Adrenal gland (tissue), 12 donors: ENCODE data around the gene GAS5. TPM values are rescaled to one million over a fixed set of nuclear protein-coding genes. Genes with fewer than 3 reads are reported as not detected.

Experiments used
- DNase-seq, 7 donors: peaks; one replicate each; pipeline ENCODE4 v3.0.0-alpha.2; 2019 to 2020
- H3K27ac ChIP-seq, 5 donors: fragments of 200-600 bp; sonication (generic) in 4 of 5; 1 replicate in 3 of 5; 2 replicates in 2 of 5; pipeline versions ENCODE4 v1.5.1 to v1.8.0; 2016 to 2020; ENCODE audit warnings: mild to moderate bottlenecking in 1 of 5
- H3K27me3 ChIP-seq: fragments of 200-600 bp; 2 replicates; pipeline ENCODE4 v1.8.0; 2021
- H3K36me3 ChIP-seq, 2 donors: fragments of 200-600 bp; replicated peaks in 1 of 2; 1 replicate in 1 of 2; 2 replicates in 1 of 2; pipeline versions ENCODE4 v1.5.1 to v1.8.0; 2018 to 2022
- H3K4me1 ChIP-seq, 2 donors: fragments of 200-600 bp; replicated peaks in 1 of 2; 1 replicate in 1 of 2; 2 replicates in 1 of 2; pipeline versions ENCODE4 v1.5.1 to v1.8.0; 2018 to 2021
- H3K4me3 ChIP-seq, 4 donors: fragments of 200-600 bp; sonication (generic) in 3 of 4; one replicate each; pipeline ENCODE4 v1.5.1; 2016 to 2018
- H3K9me3 ChIP-seq, 3 donors: fragments of 200-600 bp; sonication (generic) in 1 of 3; replicated peaks in 1 of 3; 1 replicate in 2 of 3; 2 replicates in 1 of 3; pipeline versions ENCODE4 v1.5.1 to v1.8.0; 2016 to 2021
- POLR2A ChIP-seq, 2 donors: fragments of 450-650 bp; IDR thresholded peaks; one replicate each; pipeline ENCODE4 v1.6.1; 2017; ENCODE audit warnings: antibody characterized with exemption in 2 of 2, mild to moderate bottlenecking in 2 of 2, moderate library complexity in 1 of 2
- WGBS, 4 donors: extraction: QIAGEN DNeasy Blood & Tissue Kit in 2 of 4; methylation state at CpG; one replicate each; pipeline versions ENCODE4 v1.1.5 to v1.1.7; 2013 to 2017; 5-methylcytosine and 5-hydroxymethylcytosine counted together
- intact Hi-C, 2 donors: fragments of 100-400 bp; cut with DNase I; formaldehyde crosslinking; loops; one replicate each; pipeline versions ENCODE4 v1.14.1 to v1.15.0; 2022 to 2023
- polyA plus RNA-seq, 3 donors: library from polyadenylated mRNA; stranded (reverse); fragments of 200-250 nt in 2 of 3; fragments of 350-450 nt in 1 of 3; fragmentation: Illumina TruSeq in 1 of 3; extraction: RNeasy Lipid Tissue Mini Kit (QIAGEN cat#74804) in 1 of 3; gene quantifications; one replicate each; pipeline ENCODE4 v1.2.3, GENCODE V29; 2013 to 2014
- total RNA-seq, 9 donors: library from RNA; depleted of rRNA in 4 of 9; stranded (reverse); fragments of >200 nt in 4 of 9; fragments of 120-200 nt in 1 of 9; fragmentation: NEBNext Ultra II Directional in 1 of 9; extraction: Animal tissue kit (Norgen Biotek cat#: 25700) in 1 of 9; gene quantifications; one replicate each; pipeline versions ENCODE4 v1.1.0 to v1.2.4, GENCODE V29; 2013 to 2023
- TF ChIP-seq, protein P1 (sequence below), 6 experiments: fragments of 450-650 bp in 4 of 6; fragments of 200-600 bp in 2 of 6; sonication (generic) in 1 of 6; IDR thresholded peaks; 1 replicate in 5 of 6; 2 replicates in 1 of 6; pipeline versions ENCODE4 v1.5.1 to v1.8.0; 2016 to 2021; ENCODE audit warnings: antibody characterized with exemption in 6 of 6, mild to moderate bottlenecking in 2 of 6, moderate library complexity in 1 of 6
- donor health status: healthy with polysubstance abuse.
- donor health status: Bipolar disorder and iron deficiency.
- donor health status: DM: yes; HTN: yes; CAD: no.
- donor health status: DM: no; HTN: no; CAD: no.
- donor health status: DM: no; HTN: no; CAD: no.
- donor health status: DM: yes; HTN: yes; CAD: no.

Gene GAS5
- total and polyA plus RNA-seq, 12 donors: 112 to 720 (median 279) TPM

DNA sequence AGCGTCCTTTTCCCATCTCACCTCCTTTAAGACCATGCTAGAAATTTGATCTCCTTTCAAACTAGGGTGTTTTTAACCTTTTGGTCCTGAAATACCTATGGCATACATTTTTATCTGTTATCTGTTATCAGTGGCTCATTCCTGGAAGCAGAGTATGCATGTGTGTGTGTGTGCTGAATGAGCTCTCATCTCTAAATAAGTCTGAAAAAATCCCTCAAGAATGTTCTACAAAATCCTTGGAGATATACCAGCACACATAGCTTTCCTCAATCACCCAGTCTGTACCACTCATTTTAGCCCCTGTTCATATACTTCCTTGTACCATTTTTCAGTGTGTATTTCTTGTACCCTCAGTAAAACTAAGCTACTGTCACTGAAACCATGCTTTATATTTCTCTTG is 49.3 kb downstream of the GAS5 start:
- Histone ChIP-seq H3K27ac (no peak overlapping the region), H3K4me1 (peaks cover under 1 to 2% of the 10 kb centered on the region in 2 donors), H3K36me3 (no peaks in the 10 kb centered on the region), H3K4me3 (no peak overlapping the region), H3K9me3 (no peaks in the 10 kb centered on the region), H3K27me3 (no peaks in the 10 kb centered on the region)
- DNase-seq: no peak
- intact Hi-C loops: no loop called here
- TF ChIP-seq POLR2A (IDR thresholded peaks at IDR 0.05): no peak
- TF ChIP-seq, protein P1, sequence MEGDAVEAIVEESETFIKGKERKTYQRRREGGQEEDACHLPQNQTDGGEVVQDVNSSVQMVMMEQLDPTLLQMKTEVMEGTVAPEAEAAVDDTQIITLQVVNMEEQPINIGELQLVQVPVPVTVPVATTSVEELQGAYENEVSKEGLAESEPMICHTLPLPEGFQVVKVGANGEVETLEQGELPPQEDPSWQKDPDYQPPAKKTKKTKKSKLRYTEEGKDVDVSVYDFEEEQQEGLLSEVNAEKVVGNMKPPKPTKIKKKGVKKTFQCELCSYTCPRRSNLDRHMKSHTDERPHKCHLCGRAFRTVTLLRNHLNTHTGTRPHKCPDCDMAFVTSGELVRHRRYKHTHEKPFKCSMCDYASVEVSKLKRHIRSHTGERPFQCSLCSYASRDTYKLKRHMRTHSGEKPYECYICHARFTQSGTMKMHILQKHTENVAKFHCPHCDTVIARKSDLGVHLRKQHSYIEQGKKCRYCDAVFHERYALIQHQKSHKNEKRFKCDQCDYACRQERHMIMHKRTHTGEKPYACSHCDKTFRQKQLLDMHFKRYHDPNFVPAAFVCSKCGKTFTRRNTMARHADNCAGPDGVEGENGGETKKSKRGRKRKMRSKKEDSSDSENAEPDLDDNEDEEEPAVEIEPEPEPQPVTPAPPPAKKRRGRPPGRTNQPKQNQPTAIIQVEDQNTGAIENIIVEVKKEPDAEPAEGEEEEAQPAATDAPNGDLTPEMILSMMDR (IDR thresholded peaks at IDR 0.05): no peak
- WGBS, 4 donors: 85 to 100% (median 91%) methylated on average over 1 of the region's 1 CpG

Other genes with a start within 250 kb of the GAS5 start
- gene TEX50, start 232.7 kb downstream of the GAS5 start, total RNA-seq: not detected
- not detected for gene TEX50, start 232.7 kb downstream of the GAS5 start, polyA plus RNA-seq
- 1 to 10 TPM in 2 of 9 donors, under 1 TPM in 5, not detected in 2; 0.41 to 2.3 (median 0.78) TPM for gene ANKRD45, start 198.1 kb downstream of the GAS5 start, total RNA-seq
- 1 to 10 TPM in 1 of 3 donors, under 1 TPM in 2; 0.56 to 1.3 (median 0.74) TPM for gene ANKRD45, start 198.1 kb downstream of the GAS5 start, polyA plus RNA-seq
- gene KLHL20, start 153.0 kb downstream of the GAS5 start, total RNA-seq: 10 to 100 TPM; 19.7 to 42.5 (median 25.6) TPM
- gene KLHL20, start 153.0 kb downstream of the GAS5 start, polyA plus RNA-seq: 10 to 100 TPM in 1 of 3 donors, 1 to 10 TPM in 2; 4.6 to 22.4 (median 7.7) TPM
- 10 to 100 TPM; 20.4 to 33.5 (median 25.4) TPM for gene DARS2, start 43.3 kb downstream of the GAS5 start, total RNA-seq
- 10 to 100 TPM in 1 of 3 donors, 1 to 10 TPM in 2; 6.2 to 35.1 (median 8.7) TPM for gene DARS2, start 43.3 kb downstream of the GAS5 start, polyA plus RNA-seq
- 10 to 100 TPM in 2 of 9 donors, 1 to 10 TPM in 7; 1.3 to 63.3 (median 5.5) TPM for gene CENPL, start 43.1 kb downstream of the GAS5 start, total RNA-seq
- gene CENPL, start 43.1 kb downstream of the GAS5 start, polyA plus RNA-seq: 1 to 10 TPM in 2 of 3 donors, under 1 TPM in 1; 0.94 to 6.2 (median 2.3) TPM
- 10 to 100 TPM in 5 of 9 donors, 1 to 10 TPM in 4; 5.1 to 20.4 (median 11.2) TPM for gene ZBTB37, start 391 bp upstream of the GAS5 start, total RNA-seq
- 1 to 10 TPM in 2 of 3 donors, under 1 TPM in 1; 0.91 to 4.2 (median 3.6) TPM for gene ZBTB37, start 391 bp upstream of the GAS5 start, polyA plus RNA-seq
- gene SERPINC1, start 49.3 kb upstream of the GAS5 start, total RNA-seq: 1 to 10 TPM in 2 of 9 donors, under 1 TPM in 4, not detected in 3; 0.19 to 1.2 (median 0.66) TPM
- under 1 TPM in 2 of 3 donors, not detected in 1; 0.40 to 0.49 TPM for gene SERPINC1, start 49.3 kb upstream of the GAS5 start, polyA plus RNA-seq
- 10 to 100 TPM; 19.3 to 36.2 (median 25.0) TPM for gene RC3H1, start 154.4 kb upstream of the GAS5 start, total RNA-seq
- 10 to 100 TPM in 1 of 3 donors, 1 to 10 TPM in 2; 3.6 to 12.1 (median 6.7) TPM for gene RC3H1, start 154.4 kb upstream of the GAS5 start, polyA plus RNA-seq